GM21786 (cell line): ENCODE data around the gene RFTN1.

Experiments
- ATAC-seq: cut with Tn5 transposase; IDR thresholded peaks from one replicate; pipeline ENCODE4 v1.9.1; 2021; ENCODE audit not compliant: unreplicated experiment

The RFTN1 gene

DNA sequence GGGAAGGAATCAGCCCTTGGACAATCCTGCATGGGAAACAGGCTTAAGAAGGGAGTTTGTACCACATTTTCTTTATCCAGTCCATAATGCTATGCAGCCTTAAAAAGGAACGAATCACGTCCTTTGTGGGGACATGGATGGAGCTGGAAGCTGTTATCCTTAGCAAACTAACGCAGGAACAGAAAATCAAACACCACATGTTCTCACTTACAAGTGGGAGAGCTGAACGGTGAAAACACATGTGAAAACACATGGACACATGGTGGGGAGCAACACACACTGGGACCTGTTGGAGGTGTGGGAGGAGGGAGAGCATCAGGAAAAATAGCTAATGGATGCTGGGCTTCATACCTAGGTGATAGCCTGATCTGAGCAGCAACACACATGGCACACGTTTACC, 178.2 kb downstream of the RFTN1 start:
- no peak for ATAC-seq

DNA sequence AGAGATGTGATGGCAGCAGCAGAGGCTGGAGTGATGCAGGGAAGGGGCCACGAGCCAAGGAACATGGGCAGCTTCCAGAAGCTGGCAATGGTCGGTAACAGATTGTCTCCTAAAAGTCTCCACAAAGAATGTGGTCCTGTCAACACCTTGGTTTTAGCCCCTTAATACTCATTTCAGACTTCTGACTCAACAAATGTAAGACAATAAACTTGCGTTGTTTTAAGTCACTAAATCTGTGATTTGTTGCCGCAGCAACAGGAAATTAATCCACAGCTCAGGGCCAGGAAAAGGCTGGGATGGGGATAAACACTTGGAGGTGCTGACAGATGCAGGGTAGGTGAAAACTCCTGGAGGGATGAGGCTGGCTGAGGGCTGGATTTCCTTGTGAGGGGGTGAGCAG, 178.6 kb downstream of the RFTN1 start:
- ATAC-seq = no peak

DNA sequence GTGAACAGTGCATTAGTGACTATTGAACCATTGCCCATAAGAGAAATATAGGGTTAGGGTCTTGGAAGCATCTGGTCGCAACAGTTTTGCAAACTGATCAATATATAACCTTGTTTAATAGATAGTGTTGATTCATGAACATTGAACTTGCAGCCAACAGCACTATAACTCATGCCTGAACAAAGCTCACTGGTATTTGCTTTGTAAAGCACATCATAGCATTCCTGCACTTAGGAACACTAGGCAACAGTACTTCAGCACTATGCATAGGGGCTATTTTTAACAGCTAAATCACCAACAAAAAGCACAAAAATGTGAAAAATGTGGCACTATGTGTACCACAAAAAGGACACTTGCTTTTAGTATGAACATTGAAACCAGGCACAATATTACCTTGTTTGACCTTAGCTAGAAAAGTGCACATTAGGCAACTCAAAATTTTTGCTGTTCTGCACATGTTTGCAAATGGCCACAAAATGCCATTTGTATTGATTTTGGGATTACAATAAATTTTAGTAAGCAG, 180.5 kb downstream of the RFTN1 start:
- ATAC-seq = no peak

DNA sequence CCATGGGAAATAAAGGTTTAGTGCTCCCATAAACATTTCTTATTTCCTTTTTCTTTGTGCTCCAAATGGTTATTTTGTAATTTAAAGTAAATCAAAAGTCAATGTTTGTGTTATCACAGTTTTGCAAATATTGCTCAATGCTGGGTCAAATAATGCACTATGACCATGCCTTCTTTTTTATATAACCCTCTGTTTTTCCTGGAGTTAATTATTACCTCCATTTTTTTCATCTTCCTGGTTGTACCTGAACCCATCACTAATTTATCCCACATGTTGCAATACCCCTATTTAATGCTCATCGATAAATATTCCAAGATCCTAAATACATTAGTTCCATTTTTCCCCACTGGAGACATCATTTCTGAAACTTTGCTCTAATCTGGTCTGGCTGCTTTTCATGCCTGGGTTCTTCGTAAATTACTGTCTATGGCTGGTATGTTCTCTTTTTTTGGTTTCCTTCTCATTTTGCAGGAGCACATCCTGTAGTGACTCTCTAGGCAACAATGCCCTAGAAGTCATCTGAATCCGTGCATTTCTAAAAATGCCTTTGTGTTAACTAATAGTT, 182.1 kb downstream of the RFTN1 start:
- no peak for ATAC-seq

DNA sequence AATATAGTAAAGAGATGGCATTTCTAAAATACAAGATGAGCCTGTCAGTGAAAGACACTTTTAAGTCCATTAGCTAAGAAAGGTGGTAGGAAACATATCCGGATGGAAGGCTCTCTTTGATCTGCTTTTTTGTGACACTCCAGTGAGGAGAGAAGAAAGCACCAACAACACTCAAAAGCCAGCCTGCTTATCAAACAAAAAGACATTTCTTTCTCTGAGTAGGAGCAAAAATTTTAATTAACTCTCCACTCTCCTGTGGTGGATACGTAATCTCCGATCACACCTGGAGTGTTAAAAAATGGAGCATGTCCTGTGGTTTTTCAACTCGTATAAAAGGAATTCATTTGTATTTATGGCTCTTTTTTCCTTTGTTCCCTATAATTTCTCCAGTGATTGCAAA, 183.1 kb downstream of the RFTN1 start:
- no peak for ATAC-seq

DNA sequence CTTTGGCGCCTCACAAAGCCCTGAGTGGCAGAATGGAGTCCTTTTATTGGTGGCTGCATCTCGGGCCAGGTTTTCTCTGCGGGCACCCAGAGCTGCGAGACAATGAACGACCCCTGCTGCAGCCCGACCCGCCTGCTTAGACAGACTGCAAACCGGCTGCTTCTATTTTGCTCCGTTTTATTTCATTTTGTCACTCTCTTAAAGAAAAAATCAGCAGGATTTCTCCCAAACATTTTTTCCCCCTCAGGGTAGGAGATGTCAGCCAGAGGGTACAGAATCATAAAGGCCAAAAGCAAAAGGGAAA, 183.7 kb downstream of the RFTN1 start:
- no peak for ATAC-seq

DNA sequence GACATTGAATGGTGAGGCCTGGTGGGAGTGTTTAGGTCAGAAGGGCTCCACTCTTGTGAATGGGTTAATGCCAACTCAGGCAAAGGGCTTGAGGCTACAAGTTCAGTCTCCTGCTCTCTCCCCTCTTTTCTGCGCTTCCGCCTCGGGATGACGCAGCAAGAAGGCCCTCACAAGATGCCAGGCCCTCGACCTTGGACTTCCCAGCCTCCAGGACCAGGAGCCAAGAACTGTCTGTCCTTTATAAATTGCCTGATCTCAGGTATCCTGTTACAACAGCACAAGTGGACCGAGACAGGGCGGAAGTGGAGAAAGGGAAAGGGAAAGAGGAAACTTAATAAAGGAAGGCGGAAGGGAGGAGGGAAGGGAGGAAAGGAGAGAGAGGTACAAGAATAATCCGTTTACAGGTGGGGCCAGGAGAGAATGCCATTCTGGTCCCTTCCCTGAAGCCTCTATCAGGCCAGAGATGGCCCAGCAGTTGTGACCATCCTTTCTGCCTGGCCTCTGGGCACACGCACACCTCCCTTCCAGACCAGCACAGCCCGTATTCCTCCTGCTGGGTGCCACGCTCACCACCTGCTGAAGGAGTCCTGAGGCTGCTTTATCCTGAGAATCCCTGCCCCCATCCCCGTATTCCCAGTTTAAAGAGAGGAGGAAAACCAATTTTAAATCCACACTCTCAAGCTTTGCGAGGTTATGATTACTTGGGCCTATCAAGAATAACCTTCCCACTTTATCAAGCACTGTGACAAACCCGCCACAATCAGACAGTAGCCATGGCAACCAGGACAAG, 184.3 kb downstream of the RFTN1 start:
- ATAC-seq = no peak

DNA sequence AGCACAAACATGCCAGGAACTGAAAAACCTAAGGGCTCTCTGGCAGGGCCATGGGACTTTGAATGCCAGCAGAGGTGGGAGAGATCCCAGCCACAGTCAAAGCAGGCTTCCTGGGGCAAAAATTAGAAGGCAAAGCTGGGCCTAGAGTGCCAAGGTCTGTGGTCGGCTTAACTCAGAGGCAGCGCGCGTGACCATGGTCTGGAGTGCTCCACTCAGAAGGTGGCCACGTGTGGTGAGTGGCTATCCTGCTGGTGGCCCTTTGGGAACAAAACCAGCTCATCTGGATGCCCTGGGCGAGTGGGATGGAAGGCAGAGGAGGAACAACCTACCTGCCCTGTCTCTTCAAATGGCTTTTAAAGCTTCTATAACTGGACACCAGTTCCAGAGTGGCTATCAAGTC, 185.4 kb downstream of the RFTN1 start:
- ATAC-seq = no peak

DNA sequence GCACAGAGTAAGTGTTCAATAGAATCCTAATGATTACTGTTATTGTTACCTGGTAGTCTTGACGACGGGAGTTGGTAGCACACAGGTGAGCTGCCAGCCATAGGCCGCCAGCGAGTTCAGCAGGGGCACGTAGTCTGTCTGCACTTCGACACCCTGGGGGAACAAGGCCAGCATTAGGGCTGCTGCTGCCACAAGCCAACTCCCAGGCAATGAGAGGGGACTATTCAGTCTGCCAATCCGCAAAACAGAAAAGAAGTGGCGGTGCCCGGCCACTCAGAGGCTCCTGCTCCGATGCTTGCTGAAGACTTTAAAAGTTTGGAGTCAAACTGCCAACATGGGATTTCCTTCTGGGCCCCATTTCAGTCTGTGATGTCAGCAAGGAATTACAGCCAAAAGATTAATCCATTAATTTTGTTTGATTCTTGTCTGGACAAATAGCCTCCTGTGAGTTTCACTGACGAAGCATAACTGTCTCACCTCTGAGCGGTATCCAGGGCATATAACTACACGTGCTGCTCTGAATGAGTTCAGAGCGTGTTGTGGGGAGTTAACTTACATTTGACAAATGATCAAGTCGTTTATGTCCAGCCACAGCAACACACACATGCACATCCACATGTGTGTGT, 186.7 kb downstream of the RFTN1 start:
- no peak for ATAC-seq

DNA sequence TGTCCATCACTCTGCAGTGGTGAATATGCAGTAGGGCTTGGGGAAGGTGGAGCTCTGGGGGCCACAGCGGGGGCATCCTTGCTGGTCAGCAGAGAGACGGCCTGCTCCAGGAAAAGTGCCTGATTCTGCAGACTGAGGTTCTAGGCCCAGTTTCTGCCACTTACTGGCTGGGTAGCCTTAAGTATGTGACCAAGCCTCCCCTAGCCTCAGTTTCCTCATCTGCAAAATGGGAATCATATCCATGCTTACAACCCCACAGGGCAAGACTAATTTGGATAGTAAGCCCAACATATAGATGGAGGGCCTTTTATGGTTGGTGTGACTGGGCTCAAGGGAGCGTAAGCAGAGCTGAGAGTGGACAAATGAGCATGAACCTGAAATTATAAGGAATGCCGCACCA, 187.6 kb downstream of the RFTN1 start:
- ATAC-seq = no peak

DNA sequence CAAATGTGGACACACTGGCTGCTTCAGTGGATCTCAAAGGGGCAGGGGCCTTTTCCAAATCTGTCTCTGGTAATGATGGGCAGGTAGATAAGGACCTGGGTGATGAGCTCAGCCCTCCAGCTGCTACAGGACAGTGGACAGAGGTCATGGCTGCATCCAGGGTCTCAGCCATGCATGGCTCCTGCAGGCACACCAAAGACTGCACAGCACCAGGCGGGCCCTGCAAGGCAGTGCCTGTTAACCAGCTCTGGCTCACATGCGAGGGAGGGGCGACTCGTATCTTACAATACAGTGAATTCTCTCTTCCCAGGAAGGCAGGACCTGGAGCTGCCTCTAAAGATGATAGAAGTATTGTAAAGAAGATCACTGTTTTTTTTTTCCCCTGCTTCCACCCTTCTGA, 189.8 kb downstream of the RFTN1 start:
- no peak for ATAC-seq

DNA sequence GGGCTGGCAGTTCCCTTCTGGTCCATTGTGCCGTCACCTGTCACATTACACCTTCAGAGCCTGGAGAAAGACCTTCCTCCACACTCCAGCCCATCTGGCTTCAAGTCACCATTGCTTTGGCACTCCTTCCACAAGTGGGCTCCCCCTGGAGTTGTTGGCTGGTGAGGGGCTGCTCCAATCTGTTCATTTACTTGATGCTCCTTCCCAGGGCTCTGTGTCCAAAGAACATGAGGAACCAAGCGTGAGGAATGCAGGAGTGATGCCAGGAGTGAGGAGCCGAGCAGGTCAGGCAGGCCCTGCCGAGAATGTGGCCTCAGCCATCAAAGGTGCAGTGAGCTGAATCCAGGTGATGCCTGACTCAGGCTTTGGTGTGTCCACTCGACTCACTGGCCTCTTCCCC, 191.3 kb downstream of the RFTN1 start:
- ATAC-seq = no peak

DNA sequence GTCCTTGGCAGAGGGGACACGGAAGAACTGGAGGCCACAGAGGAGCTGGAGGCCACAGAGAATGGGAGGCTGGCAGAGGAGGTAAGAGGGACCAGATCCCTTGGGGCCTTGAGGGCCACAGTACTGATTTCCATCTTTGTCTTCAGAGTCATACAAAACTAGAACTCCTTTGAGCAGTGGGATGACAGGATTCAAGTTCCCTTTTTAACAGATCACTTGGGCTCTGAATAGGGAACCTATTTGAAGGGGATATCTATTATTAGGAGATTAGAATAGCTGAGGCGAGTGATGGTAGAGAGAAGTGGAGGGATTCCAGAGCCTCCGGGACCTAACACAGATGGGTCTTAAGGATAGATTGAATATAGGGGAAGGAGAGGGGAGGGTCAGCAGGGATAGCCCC, 192.8 kb downstream of the RFTN1 start:
- no peak for ATAC-seq

DNA sequence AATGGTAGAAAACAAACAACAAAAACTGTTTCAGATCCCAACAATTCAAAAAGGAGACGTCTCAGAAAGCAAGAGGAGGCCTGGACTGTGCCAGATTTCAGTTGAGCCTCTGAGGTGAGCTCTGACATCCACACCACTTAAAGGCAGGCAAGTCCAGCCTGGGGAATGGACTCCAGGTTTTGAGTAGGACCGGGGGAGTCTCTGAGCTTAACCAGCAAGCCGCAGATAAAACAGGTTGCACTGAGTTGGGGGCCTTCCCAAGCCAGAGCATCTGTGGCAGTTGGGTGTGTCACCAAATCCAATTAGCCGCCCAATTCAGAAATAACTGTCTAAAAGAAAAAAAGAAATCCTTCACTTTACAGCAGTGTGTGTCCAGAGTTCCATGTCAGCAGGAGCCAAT, 193.8 kb downstream of the RFTN1 start:
- no peak for ATAC-seq

DNA sequence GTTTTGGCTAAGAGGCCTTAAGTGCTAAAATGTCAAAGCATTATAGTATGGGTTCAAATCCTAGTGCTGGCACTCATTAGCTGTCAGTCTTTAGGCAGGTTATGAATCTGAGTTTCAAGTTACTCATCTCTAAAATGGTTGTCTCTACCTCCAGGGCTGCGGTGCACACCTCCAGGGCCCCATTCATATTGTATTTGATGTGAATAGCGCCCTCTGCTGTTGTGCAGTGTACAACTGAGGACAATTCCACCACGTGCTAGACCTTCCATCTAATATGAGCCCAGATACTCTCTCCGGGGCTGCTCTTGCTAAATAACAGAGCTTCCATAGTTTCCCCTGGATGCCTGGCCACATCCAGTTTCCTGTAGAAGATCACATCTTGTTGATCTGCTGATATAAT, 194.2 kb downstream of the RFTN1 start:
- ATAC-seq = no peak

DNA sequence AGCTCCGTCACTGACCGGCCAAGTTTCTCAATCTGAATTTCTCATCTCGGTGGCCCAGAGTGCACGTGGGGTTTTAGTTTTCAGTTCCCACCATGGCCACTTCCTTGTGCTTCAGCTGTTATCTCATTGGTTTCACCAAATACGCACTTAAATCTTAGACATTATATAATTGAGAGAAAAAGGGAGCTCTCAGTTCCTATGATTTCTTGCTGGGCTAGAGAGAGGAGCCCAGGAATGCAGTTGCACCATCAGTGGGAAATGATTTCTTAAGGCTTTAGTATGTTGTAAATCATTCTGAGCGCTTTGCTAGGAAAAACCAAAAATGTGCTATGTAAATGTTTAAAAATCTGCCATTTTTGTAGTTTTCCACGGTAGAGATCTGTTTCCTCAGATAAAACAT, 195.3 kb downstream of the RFTN1 start:
- no peak for ATAC-seq

DNA sequence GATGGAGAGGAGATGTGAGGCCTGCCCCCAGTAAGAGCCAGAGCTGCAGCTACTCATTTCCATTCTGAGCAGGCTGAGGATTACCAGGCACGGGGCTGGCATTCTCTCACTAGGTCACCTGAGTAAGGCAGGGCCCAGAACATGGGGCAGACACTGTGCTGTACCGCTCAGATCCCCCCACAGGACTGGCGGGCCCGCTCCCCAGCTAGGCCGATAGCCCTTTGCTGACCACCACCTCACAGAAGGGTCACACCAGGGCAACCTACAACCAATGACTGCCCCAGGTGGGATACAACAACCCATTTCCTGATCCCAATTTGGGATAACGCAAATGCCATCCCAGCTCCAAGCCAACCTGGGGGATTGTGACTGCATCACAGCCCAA, 195.9 kb downstream of the RFTN1 start:
- ATAC-seq = no peak

DNA sequence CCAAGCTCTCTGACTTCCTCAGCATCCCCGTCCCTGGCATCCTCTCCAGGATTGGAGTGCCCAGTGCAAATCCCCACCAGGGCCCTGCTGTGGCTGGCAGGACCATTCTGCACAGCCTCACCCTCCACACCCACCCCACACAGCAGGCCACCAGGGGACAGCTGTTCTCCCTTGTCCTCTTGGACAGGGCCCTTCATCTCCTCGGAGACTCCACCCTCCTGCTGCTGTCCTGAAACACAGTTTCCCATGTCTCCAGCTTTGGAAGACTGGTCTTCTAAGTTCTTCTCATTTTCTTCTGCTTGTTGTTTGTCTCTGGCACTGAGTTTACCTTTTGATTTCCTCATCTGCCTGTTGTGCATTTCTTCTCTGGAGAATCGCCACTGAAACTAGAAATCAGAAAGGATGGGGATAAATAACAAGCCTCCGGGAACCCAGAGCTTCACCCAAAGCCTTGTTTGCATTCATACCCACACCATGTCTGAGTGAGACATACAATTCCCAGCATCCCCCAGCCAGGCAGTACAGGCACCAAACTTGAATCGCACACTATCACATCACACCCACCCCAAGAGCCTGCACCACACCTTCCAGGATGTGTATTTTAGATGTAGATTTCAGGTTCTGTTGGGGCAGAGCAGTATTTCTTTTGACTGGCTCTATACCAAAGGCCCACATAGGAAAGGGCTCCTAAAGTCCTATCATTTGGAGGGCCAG, 196.5 kb downstream of the RFTN1 start:
- no peak for ATAC-seq

DNA sequence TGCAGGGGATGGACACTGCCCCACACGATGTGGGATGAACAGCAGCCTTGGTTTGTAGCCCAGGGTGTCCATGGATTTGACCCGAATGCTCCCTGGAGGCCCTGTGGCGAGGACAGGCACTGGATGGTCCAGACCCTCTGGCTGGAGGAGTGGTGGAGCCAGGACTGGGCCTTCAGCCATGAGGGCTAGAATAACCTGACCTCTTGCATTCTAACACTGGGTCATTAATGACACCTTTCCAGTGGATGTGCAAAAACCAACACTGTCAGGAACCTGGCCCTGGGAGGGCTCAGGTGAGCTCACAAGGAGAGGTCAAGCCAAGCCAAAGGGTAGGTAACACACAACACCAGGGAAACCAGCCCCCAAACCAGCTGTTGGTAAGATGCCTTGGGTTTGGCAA, 197.1 kb downstream of the RFTN1 start:
- ATAC-seq = no peak

DNA sequence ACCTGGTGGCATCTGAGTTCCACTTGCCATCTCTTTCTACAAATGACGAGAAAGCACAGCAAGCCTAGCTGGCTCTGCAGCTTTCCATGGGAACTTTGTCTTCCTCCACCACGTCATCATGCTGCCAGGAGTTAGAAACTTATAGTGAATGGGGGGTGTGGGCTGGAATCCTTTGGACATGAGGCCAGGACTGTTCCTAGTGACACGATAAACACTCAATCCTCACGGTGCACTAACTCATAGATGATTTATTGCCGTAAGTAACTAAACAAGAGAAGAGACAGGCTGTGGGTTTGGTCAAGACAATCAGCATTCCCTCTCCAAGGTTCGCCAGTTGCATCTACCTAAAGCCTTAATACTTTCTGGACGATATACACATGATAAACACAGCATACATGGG, 197.9 kb downstream of the RFTN1 start:
- no peak for ATAC-seq

DNA sequence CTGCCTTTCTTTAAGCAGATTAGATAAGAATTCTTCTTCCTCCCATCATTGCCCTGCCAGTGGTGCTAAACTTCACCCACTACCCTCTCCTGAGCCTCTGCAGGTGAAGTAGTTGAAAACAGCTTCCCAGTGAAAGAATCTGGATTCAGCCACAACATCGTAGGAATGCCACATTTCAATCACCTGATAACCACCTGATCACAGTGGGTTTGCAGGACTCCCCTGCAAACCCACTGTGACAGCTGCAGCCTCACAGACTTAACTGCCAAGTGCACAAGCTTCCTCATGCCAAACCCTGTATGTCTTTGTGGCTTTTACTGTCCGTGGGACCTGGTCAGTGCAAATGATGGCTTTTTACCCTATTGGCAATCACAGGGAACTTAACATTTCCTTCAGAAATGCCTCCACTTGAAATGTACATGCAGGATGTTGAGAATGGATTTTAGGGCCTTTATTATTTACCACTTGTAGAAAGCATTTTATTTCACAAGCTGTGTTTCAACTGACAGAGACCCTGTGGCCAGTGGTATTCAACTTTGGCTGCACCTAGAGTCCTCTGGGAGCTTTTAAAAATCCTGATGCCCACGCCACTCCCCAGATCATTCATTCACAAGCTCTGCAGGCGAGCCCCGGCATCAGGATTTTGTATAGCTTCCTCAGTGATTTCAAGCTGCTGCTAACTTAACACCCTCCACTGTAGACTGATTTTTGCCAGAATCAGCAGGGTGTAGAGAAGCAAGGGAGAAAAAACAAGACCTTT, 199.4 kb downstream of the RFTN1 start:
- no peak for ATAC-seq
